ENCODE data around the gene GPS2.

GPS2 gene

GRCh38 chr17:7292194-7292593, 23.0 kb downstream of the GPS2 start:
- DNase-seq: no peak

DNA sequence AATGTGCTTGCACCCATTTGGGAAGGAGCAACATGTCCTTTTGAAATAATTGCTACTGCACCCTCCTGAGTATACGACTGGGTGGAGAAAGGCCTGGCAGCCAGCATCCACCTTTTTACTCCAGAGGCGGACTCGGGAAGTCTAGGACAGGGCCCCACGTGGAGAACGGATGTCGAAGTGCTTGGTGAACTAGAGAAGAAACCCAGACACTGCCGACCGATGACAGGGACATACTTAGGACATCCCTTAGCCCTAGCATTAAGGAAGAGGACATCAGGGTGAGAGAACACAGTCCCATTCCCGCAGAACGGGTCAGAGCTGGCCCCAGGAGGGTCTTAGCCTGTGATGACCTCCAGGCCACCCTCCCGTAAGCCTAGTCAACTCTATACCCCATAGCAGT, 24.5 kb downstream of the GPS2 start:
- no peak for DNase-seq

GRCh38 chr17:7290166-7290565, 25.0 kb downstream of the GPS2 start:
- no peak for DNase-seq

DNA sequence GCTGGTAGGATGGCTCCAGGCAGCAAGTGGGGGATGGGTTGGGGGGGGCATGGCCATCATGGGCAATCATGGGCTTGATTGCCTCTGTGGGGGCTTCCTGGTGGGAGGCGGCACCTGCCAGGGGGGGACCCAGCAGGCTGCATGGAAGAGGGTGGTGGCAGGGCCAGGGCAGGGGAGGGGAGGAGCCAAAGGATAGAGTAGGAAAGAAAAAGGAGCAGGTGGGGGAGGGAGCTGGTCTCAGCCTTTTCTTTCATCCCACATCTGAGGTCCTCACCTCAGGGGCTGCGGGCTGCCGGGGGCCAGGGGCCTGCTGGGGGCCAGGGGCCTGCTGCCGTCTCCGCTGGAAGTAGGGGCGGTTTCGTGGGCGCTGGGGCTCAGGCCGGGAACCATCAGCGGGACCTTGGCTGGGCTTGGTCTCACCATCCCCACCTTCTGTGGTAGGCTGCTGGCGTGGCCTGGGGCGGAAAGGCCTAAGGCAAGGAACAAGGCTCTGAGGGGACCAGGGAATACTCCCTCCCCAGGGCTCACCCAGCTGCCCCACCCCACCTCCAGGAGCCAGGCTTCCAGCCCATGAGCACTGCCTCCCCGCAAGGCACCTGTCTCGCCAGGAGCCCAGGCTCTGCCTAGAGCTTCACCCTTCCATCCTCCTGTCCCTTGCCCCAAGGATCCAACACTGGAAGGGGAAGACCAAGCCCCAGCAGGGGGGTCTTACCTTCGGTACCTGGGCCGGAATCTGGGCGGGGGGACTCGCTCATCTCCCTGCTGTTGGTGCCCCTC, 25.7 kb downstream of the GPS2 start:
- no peak for DNase-seq

- DNase-seq: no peak
These were observed 29.5 kb downstream of the GPS2 start for GRCh38 chr17:7285679-7286078.

DNA sequence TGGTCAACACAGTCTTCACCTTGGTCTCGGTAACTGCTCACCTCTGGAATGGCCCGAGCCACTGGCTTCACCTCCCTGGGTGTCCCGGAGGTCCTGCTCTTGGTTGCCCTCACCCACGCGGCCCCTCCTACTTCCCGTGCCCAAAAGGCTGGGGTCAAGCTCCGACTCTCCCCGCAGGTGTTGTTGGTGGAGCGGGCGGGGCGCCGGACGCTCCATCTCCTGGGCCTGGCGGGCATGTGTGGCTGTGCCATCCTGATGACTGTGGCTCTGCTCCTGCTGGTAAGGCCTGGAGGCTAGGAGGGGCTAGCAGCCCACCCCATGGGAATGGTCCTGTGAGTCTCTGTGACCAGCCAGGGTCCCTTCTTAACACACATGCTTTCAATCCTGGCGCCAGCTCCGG, 30.2 kb downstream of the GPS2 start:
- DNase-seq: no peak

DNA sequence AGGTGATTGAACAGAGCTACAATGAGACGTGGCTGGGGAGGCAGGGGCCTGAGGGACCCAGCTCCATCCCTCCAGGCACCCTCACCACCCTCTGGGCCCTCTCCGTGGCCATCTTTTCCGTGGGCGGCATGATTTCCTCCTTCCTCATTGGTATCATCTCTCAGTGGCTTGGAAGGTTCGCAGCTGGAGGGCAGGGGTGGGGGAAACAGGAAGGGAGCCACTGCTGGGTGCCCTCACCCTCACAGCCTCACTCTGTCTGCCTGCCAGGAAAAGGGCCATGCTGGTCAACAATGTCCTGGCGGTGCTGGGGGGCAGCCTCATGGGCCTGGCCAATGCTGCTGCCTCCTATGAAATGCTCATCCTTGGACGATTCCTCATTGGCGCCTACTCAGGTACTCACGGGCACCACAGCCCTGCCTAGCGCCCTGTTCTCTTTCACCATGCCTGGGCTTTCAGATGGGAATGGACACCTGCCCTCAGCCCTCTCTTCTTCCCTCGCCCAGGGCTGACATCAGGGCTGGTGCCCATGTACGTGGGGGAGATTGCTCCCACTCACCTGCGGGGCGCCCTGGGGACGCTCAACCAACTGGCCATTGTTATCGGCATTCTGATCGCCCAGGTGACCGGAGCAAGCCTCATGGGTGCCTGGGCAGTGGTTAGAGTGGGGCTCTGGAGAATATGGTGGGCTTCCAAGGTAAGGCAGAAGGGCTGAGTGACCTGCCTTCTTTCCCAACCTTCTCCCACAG, 31.5 kb downstream of the GPS2 start:
- DNase-seq: no peak

DNA sequence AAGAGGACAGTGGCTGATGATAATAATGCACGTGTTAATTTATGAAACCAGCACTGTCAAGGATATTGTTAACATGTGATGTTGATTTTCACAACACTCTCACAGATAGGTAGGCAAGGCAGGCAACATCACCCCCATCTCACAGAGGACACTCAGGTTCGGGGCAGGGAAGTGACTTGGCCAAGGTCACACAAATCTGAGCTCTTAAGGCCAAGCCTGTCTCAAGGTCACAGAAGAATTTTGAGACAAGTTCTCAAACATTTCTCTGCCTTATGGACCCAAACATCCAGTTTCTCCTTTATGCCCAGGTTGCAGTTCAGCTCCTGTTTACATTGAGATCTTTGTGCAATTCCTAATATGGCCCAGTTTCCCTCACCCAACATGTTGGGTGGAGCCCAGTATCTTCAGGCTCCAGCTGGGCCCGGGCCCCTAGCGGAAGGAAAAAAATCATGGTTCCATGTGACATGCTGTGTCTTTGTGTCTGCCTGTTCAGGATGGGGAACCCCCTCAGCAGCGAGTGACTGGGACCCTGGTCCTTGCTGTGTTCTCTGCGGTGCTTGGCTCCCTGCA, 32.3 kb downstream of the GPS2 start:
- no peak for DNase-seq

GRCh38 chr17:7281953-7282751, 33.0 kb downstream of the GPS2 start:
- no peak for DNase-seq

DNA sequence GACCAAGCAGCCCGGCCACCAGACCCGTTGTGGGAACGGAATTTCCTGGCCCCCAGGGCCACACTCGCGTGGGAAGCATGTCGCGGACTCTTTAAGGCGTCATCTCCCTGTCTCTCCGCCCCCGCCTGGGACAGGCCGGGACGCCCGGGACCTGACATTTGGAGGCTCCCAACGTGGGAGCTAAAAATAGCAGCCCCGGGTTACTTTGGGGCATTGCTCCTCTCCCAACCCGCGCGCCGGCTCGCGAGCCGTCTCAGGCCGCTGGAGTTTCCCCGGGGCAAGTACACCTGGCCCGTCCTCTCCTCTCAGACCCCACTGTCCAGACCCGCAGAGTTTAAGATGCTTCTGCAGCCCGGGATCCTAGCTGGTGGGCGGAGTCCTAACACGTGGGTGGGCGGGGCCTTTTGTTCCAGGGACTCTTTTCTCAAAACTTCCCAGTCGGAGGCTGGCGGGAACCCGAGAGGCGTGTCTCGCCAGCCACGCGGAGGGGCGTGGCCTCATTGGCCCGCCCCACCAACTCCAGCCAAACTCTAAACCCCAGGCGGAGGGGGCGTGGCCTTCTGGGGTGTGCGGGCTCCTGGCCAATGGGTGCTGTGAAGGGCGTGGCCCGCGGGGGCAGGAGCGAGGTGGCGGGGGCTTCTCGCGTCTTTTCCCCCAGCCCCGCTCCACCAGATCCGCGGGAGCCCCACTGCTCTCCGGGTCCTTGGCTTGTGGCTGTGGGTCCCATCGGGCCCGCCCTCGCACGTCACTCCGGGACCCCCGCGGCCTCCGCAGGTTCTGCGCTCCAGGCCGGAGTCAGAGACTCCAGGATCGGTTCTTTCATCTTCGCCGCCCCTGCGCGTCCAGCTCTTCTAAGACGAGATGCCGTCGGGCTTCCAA, 33.8 kb downstream of the GPS2 start, which contains the start of gene SLC2A4:
SLC2A4 (plus strand) TSS at position 645 of the 879 bp plus-strand sequence; CDS start at position 862, 217 bp downstream.
- peak; percentile 68 for DNase-seq

DNA sequence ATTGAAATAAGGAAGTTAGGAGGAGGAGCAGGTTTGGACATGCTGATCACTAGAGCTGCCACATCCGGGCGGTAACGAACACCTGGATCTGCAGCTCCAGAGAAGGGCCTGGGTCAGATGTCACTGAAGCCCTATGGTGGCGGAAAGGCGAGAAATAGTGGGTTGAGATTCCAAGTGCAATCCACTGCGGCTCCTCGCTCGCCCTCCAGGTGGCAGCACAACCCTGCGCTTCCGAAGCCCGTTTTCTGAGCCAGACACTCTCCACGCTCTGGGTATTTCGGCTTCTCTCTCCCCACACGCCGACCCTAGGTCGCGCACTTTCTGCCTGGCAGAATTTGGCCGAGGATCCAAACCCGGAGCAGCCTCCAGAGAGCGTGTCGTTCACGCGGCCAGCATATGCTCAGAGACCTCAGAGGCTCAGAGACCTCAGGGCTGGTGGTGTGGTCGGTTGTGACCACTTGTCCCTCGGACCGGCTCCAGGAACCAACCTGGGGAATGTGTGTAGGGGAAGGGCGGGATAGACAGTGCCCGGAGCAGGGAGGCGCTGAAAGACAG, 34.6 kb downstream of the GPS2 start:
- DNase-seq: peak; percentile 79

- no peak for DNase-seq
These were observed 35.7 kb downstream of the GPS2 start for GRCh38 chr17:7279448-7279847.

- DNase-seq: no peak
These were observed 48.4 kb downstream of the GPS2 start for GRCh38 chr17:7266784-7267183.

DNA sequence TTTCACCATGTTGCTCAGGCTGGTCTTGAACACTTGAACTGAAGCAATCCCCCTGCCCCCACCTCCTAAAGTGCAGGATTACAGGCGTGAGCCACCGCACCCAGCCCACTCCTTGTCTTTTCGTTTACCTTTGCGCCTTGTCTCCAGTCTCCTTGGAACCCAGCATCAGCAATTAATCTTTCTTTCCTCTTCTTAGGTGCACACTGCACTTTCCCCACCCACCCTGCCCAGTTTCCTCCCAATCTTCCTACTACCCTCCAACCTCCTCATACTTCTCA, 51.4 kb downstream of the GPS2 start:
- no peak for DNase-seq

DNA sequence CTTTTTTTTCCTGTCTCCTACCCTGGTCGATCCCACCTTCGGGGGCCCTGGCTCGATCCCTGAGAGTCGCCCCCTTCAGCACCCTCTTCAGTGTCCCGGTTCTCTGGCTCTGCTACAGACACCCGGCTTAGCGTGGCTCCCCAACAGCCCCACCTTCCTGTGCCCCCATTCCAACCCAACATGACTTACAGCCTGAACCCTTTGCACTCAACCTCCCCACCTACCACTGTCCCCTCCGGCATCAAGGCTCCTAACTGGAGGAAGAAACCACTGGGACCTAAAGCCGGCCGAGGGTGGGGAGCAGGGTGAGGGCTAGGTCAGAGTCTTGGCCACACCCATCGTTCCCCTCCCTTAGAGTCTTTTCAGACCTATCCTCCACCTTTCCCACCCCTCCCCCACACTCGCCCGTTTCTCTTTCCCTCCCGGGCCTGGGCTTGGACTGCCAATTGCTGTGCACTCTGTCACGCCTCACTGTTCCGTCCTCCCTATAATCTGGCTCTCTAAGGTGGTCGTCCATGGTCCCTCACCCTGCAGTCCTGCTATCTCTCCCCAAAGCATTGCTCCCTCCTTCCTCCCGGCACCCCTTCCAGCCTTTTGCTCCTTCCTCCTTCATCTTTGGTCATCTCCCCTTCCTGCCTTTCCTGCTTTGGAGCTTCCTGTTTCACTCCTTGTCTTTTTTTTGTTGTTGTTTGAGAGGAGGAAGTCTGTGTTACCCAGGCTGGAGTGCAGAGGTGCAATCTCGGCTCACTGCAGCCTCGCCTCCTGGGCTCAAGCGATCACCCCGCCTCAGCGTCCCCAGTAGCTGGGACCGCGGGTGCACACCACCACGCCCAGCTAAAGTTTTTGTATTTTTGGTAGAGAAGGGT, 52.0 kb downstream of the GPS2 start:
- no peak for DNase-seq
